OCI-M2 (cell line): Measurements from ENCODE around the gene AUTS2.

Experiments
- DNase-seq: peaks from one replicate; lab custom pipeline; 2025; ENCODE audit not compliant: unreplicated experiment; lab: John Stamatoyannopoulos, UW

AUTS2 gene

DNA sequence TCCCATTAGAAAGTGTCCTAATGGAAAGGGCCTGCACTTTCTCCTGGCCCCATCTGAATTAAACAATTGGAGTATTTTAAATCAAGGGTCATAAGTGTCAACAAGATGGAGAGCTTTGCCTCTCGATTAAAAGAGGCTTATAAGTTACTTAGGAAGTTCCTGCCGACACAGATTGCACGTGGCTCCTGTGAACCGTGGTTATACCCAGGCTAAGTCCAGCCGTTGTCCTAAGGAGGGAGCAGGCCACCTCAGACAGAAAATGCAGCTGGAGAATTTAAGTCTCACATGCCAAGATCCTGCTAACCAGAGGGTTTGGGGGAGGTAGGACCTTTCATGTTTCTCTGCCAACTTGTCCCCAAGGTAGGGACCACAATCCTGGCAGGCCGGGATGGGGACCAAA lies 907.2 kb downstream of the AUTS2 start:
- no peak for DNase-seq

DNA sequence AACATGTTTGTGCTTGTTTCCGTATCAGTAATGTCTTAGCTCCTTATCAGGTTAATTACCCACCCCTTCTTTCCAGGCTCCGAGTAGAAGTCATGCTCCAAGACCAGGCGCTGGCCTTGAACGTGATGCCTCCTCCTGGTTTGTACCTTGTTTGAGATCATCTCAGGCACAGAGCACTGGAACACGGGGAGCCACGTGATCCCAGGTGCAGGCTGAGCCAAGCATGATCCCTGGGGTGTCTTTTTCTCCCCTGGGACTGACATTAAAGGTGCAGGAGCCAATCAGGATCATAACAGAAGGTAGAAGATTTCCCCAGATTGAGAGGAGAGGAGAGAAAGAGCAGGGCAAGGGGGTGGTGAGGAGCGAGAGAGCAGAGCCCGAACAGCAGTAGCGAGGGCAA lies 907.6 kb downstream of the AUTS2 start:
- DNase-seq, result no peak

DNA sequence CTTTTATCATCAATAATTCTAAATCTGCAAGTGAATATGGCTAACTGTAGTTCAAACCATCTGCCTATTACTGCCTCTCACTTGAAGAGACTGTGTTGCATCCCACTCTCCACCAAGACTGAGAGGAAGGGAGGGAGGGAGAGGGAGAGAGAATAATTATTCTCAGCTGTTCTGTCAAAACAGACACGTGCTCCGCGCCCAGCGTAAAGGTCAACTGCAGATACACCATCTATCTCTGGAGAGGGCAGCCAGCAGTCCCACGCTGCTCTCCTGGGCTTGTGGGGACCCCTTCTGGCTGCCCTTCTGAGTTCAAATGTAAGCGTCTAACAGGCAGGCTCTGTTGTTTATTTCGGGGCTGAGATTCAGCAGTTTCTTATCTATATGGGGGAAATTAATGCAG lies 908.2 kb downstream of the AUTS2 start:
- DNase-seq, result no peak

DNA sequence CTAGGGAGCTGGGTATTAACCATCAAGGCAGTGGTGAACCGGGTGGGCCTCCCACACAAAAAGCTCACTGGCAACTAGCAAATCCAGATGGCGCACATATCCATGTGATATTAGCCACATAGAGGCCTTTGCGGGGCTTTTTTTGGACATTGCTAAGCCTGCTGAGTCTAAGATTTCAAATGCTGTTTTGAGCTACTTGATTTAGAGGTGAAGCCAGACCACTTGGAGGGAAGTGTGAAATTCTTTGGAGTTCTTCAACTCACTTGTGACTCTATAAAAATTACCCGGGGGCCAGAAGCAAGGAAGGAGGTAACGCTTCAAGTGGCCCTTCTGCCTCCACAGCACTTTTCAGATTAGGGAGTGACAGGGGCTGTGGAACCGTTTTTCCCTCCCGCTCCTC lies 913.9 kb downstream of the AUTS2 start:
- DNase-seq, result no peak

DNA sequence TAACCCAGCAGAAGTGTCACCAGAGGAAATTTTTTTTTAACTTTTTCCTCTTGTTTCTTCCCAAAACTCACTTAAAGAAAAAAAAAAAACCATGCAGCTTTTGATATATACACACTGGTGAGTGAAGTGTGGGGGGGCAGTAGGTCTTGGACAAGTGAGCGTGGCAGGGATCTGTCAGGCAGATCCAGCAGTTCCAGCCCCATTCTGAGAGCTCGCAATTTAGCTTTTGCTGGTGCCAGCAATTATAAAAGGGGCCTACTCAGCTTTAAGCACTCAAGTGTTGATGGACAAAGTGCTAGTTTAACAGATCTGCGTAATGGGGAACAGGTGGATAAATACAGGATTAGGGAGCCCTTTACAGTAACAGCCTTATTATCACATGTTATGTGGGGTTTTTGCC lies 914.5 kb downstream of the AUTS2 start:
- DNase-seq, result no peak

DNA sequence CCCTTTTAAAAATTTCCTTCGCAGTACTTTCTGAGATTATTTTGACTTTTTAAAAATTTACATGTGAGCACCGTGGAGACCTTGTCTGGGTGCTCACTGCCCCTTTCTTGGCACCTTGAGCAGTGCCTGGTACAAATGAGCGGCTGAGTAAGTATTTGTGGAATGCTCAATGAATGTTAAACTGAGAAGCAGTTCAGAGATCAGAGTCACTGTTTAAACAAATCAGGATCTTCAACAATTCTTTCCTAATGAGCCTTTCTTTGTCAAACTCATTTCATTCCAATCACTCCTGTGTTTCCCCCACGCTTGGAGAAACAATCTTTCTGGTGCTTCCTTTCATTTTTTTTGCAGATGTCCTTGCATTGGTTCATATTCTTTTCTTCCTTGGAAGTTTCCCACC lies 922.3 kb downstream of the AUTS2 start:
- no peak for DNase-seq

DNA sequence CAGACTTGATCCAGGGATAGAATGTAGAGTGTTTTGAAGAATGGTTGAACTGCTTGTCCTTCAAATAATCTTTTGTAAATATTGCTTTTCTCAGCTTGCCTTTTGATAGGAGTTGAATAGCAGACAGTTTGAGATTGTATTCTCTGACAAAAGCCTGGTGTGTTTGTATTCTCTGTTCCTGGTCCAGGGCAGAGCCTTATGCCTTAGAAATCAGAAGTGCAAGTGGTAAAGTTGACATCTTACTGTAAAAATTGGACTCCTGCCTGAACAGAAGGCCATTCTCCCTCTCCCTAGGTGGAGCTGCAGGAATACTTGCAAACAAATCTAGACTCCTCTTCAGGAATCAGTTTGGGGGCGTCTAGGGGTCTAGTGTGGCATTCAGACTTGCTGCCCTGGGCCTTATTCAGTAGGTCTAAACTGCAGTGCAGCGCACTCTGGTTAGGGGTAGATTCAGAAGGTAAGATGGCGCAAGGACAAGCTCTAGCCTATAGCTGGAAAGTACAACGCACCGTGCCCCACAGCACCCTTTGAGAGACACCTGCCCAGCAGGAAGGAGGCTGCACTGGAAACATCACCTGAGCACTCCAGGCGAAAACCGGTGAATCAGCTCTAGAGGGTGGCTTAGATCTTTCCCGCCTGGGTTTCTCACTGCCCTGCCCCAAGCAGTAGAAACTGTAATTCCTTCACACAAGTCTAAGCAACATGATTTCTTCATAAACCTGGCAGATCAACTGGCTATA lies 925.1 kb downstream of the AUTS2 start:
- no peak for DNase-seq

DNA sequence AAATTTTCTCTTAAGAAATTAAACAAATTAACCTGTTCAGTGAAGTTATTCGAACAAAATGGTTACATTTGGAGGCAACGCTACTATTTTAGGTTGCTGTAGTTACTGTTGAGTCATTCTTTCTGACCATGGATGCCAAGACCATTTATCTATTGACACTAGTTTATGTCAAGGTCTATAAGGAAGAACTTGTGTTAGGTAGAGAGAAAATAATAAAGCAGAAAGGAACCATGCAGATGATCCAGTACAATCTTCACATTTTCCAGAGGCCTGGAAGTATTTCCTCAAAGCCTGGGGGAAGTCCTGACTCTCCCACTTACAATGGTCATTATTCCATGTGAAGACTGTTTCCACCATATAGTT lies 925.7 kb downstream of the AUTS2 start:
- no peak for DNase-seq

DNA sequence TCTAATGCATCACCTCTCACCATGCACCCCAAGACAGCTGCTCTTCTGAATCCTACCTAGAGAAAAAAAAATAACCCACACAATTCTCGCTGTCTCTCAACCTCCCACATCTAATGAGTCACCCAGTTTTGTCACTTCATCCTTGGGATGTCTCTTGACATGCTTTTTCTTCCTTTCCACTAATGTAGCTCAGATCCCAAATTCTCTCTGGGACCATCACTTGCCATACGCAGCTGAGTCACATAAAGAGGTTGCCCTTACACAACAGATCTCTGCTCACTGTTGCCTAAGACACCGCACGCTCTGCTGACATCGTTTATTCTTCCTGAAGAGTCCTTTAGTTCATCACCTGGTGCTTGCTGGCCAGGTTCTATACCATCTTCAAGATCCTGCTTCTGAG lies 927.7 kb downstream of the AUTS2 start:
- DNase-seq, result no peak

DNA sequence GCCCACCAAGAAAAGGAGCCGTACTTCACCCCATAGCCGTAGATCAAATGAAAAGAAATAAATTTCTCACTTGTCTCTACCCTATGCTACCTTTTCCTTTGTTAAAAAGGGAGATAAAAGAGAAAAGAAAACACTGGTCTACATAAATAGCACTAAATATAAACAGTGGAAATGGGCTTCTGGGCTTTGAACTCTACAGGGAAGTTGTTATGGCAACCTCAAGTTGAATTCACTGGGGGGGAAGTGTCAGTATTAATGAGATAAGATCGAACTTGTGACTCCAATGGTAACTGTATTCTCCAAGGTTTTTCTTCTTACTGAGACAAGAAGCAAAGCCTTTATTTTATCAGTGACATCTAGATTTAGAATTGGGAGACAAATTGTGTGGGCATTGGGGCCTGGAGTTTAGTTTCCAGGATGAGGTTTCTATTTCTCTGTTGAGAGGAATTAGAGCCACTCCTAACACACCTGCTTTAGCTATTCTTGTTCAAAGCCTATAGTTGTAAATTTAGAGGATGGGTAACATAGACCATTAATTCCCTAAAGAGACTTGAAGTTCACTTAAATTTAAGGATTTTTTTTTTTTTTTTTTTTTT lies 929.3 kb downstream of the AUTS2 start:
- DNase-seq, result no peak

DNA sequence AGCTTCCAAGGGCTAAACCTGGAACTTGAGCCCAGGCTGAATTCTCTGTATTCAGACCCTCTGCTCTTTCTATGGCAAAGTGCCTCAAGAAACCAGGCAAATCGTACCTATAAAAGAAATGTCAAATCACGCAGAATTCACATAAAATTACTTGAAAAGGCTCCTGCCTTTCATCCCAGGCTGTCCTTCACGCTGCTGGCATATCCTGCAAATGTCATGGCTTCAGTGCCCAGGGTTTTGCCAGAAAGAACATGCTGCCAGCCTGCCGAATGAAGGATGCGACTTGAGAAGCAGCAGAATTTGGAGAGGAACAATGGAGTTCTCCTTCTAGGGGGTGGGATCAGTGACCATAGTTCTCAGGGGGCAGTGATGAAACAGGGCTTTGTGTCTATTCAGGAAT lies 931.2 kb downstream of the AUTS2 start:
- DNase-seq, result no peak

DNA sequence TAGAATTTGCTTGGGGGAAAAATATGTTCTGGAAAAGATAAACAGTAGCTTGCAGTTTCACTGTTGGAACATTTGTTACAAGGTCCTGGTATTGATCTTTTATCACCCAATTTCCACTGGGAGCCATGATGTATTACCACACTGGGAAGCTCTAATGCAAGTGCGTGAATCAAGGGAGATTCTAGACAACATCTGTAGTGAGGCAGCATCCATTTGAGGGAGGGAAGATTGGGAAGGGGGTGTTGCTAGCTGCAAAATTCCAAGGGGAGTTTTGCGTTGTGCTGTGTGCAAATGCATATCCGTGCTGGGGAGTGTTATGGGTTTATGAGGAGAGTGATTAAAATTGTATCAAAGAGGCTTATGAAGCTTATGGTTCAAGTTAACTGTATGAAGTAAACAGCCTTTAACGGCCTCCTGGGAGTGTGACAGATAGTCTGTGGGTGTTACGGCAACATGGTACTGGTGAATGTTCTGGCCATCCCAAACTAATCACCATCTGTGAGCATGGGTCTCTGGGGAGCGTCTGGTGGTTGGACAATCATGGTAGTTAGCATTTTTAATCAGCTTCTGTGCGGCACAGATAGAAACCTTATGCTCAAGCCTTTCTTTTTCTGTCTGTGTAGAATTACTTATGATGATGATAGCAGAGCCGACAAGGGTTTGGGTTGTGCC lies 931.8 kb downstream of the AUTS2 start:
- no peak for DNase-seq

DNA sequence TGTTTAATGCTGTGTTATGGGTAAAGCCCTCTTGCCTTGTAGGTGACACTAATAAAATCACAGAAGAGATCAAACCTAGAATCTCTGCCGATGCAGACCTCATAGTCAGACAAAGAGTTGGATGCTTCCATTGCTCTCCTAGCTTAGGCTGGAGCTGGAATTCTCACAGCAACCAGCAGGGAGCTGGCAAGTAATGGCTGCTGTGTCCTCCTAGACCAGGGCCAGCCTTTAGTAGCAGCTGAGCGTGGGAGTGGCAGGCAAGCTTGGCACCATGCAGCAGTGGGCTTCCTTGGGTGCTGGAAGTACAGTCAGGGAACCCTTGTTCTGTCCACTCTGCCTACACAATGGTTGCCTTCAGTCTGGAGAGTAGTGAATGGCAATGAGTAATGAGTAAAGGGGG lies 935.3 kb downstream of the AUTS2 start:
- no peak for DNase-seq

DNA sequence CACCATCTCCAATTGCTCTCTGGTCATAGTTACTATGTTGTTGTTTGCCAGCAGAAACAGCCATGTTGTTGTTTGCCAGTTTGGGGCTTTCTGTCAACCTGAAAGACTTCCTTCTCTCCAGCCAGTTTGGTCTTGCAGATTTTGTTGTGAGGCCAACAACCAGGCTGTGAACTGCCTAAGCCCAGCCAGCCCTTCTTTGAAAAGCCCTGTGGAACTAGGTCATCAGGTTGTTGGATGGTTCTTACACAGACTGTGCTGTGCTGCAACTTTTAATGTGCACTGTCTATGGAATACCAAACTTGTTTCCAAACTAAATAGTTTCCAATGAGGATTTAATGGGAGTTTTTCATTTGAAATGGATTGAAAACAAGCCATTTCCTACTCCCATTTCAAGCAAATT lies 940.9 kb downstream of the AUTS2 start:
- DNase-seq, result no peak

DNA sequence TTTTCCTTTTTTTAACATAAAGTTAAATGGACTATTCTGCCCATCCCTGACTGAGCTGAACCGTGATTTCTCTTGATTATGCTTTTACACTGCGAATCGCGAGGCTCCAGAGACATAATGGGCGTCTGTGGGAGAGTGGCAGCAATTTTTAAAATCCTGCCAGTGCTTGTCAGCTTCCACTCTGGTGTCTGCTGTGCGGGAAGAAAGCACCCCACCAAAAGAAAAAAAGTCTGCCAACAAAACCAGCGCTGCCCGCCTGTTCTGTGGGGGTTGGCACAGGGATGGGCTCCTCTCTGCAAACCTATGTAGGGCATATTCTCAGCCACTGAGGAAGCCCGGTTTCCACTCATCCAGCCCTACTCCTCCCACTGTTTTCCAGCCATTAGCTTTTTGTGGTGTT lies 941.3 kb downstream of the AUTS2 start:
- DNase-seq, result no peak

DNA sequence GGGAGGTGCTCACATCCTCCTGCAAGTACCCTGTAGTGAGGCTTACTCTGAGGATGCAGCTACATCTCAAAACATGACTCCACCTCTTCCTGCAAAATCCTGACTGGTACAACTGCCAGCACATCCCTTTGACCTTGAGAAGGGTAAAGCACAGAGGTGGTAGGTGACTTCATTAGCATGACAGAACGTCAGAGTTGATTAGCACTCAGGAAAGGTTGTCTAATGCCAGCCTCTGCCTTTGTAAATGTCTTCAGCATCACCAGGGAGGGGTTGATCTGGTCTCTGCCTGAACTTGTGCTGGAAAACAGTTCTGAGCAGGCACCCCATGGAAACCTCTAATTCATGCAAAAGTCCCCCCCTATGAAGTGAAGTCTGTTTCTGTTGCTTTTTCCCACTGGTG lies 942.4 kb downstream of the AUTS2 start:
- DNase-seq, result no peak

DNA sequence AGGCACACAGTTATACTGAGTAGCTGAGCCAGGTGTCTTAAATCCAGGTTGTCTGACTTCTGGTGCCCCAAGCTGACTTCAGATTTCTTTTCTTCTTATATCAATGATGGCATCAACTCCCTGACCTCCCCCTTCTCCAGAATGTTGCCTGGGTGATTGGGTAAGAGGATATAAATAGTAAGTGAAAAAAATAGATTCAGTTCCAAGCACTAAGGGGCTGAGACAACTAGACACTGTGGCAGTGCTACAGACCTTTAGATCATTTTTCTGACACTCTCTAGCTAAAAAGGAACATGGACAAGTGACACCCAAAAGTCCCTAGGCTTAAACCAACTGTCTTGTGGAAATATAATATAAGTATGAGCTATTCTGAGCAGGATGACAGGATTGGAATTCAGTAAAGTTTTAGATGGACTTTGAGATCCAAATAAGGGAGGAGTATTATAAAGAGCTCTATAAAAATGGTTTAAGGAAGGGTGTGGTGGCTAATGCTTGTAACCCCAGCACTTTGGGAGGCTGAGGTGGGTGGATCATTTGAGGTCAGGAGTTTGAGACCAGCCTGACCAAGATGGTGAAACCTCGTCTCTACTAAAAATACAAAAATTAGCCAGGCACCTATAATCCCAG lies 944.6 kb downstream of the AUTS2 start:
- no peak for DNase-seq

DNA sequence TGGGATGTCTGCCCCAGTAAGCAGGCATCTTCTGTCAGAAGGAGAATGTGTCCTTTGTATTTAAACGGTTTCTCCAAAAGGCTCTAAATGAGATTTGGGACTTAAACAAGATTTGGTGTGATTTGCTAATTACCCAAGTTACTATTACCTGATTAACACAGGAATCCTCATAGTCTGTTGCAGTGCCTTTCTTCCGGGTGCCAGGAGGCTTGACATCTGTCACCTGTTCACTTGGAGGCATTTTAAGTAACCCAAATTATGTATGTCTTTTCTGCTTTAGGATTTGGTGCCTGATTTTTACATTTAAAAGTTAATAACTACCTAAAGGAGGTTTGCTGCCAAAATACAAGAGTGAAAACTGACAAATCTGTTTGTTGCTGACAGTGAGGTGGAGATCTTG lies 945.7 kb downstream of the AUTS2 start:
- DNase-seq, result no peak

DNA sequence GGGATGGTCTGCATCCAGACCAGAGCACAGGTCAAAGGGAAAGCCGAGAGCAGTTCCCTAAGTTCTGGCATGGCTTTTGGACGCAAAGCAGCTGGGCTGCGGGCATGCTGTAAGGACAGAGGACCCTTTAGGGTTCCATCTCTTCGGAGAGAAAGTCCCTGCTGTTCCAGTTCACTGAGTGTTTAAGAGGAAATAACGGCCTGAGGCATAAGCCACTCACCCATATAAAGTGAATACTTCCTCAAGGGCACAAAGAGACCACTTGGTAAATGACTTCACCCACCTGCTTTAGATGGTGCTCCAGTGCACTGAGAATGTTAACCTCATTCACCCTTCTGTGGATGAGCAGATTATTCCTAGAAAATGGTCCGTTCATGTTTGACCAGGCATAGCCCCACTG lies 946.9 kb downstream of the AUTS2 start:
- no peak for DNase-seq

DNA sequence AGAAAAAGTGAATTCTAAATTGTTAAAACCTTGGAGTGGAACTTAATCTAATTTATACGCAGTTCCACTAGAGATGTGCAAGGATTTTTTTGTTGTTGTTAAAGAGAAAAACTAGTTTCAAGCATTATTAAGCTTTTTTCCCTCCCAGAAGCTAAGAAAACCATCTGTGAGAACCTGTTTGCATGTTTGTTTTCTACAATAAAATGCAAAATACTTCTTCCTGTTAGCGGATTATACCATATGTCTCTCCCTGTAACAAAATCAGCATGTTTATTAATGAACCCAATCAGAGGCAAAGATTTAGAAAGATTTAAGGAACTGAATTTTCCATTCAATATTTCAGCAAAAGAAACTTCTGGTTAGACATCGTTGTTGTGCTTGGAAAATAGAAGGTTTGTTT lies 953.9 kb downstream of the AUTS2 start:
- no peak for DNase-seq

DNA sequence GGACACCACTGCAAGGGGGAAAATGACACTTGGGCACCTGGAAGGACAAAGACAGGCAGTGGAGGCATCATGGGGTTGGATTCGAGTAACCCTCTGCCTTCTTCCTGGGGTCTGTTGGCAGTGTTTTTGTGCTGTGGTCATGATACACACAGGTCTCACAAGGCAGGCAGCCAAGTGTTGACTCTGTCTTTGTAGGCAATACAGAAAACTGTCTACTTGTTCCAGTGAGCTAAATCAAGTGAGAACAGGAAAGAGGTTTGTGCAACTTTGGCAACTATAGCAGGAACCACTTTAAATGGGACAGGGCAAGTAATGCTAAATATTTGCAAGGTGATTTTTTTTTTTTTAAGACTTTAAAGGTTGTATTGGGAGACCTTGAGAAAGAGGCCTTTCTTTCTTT lies 955.1 kb downstream of the AUTS2 start:
- no peak for DNase-seq

DNA sequence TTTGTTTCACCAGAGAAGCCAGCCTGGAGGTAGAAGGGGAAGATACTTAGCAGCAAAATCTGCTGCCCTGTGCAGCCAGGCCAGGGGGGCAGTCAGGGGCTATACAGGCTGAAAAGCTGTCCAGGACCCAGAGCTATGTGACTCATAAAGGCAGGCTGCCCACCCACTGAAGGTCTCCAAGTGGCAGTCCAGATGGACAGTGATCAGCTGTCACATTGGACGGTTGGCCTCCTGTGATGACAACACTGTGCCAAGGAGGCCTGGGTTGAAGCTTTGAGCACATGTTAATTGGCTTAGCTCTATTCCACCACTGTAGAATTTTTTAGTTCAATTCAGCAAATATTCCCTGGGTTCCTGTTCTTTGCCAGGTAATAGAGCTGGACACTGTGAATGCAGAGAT lies 956.4 kb downstream of the AUTS2 start:
- no peak for DNase-seq
